NCI-H2171 (cell line): ENCODE measurements around the gene KRT33B.
"Not testable (repeated sequence)": the region's sequence is repeated elsewhere in the genome, so short reads cannot be mapped to it uniquely, and the experiment has no call there.

Experiments used
- DNase-seq: peaks from one replicate; lab custom pipeline; 2025; lab: John Stamatoyannopoulos, UW

KRT33B gene

DNA sequence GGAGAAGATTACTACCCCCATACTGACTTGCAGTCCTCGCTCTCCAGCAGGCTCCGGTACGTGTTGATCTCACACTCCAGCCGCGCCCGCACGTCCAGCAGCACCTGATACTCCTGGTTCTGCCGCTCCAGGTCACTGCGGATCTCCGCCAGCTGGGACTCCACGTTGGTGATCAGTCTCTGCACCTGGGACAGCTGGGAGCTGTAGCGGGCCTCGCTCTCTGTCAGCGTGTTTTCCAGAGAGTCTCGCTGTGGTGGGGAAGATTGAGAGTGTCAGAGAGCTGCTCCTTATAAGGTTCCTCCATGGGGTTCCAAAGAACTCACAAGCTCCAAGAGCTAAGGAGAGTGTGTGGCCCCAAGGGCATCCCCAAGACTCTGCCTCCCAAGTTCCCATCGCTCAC lies 23.2 kb downstream of the KRT33B start:
- DNase-seq = not testable (repeated sequence)

DNA sequence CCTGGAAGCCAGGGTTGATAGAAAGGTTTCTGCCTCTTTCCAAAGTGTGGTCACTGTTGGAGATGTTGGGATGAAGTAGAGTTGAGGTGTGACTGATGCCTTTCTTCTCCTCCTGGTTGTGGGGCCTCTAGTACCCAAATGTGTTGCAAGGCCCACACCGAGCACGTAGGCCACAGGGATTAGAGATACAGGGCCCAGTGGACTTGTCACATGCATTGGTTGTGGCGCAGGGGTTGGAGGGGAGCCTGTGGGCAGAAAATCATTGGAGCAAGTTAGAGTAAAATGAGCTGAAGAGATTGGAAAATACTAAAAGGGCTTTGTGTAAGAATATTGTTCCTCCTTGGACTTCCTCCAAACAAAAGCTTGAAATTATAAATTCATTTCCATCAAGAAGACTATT lies 23.6 kb downstream of the KRT33B start:
- no peak for DNase-seq

DNA sequence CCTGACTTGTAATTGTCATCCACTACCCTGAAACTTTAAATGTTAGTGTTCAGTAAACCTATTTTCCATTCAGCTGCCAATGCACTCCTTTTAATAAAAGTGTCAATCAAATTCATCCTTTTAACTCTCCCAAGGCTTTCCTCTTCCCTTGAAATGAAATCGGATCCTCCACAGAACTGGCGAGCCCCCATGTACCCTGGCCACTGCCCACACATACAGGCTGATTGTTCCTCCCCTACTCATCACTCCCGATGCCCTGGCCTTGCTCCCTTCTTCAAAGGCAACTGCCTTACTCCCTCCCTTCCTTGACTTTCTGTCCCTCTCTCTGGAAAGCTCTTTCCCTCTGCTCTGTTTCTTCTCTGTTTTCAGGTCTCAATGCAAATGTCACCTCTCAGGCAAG lies 26.6 kb downstream of the KRT33B start:
- no peak for DNase-seq

DNA sequence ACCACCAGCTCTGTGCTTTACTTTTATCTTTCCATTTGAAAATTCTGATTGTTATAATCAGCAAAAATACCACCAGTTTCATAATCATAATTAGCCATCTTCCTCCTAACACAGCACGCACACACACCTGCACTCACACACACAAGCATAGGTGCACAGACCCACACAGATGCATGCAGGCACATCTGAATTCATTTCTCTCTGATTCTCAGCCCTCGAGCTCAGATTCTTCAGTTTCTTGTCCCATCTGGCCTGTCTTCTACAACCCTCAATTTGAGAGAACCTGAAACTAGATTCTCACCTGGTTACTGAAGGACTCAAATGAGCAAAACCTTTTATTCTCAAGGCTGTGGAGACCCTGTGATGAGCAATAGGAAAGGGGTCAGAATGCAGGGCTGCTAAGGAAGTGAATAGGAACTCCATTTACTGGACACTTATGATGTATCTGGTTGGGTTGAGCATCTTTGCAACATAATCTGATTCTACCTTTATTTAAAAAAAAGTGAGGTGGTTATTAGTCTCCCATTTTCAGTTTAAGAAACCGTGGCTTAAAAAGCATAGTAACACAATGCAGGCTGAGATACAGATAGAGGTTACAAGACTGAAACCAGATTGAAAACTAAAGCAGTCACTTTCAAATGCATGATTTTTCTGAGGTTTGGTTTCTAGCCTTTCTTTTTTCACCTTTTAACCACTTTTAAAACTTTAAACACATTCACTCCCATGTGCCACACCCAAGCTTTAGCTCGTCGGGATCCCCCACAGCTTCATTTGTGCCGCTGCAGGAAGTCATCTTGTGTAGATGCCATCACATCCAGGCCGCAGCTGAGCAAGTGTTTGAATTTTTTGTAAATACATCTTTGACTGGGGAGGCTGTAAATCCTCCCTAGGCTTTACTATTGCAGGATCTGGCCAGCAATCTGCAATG lies 28.4 kb downstream of the KRT33B start:
- DNase-seq = no peak

DNA sequence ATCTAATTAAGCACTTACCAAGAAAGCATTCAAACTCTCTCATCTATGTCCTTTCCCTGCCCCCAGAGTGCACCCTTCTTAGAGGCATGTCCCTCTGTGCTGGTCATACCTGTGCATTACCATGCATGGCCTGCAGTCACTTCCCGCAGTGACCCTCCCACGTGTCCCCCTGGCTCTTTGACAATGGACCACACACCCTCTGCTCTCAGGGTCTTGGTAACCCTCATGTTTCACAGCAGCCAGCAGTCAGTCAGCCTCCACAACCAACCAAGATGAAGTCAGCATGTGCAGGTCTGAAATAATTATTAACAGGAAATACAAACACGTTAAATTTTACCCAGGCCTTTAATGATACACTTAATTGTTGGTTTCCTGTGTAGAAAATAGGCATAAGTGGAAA lies 29.1 kb downstream of the KRT33B start:
- no peak for DNase-seq

DNA sequence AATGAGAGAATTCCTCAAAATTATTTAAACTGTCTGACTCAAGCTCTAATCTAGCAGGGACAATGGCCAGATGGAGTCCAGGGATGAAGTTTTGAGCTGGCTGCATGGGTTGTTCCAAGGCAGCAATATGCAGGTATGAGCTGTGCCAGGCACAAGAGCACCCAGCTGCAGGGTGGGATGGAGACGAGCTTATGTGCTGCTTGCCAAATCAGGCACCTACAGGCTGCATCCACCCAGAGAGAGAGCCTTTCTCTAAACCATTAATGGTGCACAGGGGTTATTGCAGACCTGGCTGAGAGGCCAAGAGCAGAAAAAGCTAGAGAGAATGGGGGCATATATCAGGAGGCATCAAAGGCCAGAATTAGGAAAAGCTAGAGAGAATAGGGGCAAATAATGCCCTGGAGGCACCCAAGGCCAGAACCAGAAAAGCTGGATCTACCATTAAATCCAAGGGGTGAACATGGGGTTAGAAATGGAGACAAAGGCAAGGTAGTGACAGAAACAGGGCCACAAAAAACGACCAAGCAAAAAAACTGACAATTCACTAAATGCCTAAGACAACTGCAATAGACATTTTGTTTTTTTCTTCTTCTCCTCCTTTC lies 29.9 kb downstream of the KRT33B start:
- no peak for DNase-seq

DNA sequence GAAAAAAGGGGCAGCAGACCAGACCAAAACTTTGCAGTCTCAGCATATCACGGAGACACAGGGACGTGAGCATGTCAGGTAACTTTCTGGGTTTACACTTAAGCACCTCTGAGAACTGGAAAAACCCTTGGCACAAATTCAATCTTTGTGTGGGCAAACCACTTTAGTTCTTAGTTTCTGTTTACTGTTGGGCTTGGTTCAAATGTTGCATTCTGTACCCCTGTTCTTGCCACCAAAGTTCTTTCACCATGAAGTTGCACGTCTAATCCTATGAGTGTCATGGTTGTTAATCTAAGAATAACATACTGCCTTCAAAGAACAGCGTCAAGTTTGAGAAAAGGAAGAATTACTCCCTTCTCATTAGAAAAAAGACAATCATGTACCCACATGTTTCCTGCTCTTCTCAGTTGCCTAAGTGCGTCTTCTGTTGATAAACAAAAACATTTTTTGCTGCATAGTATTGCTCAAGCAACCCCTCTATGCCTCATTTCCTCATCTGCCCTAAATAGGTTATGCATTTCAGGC lies 30.6 kb downstream of the KRT33B start:
- no peak for DNase-seq

DNA sequence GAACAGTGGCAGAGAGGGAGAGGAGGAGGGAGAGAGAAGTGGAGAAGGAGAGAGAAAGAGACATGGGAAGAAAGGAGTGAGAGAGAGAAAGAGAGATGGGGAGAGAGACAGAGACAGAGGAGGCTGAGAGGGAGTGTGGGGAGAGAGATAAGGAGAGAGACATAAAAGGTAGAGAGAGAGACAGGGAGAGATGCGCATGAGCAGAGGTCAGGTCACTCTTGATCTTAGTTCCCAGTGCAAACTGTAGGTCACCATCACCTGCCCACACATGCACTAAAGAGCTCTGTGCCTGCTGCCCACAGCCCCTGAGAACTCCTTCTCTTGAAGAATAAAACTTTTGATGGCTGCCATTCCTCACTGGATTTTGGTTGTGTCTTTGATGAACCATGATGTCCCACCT lies 33.9 kb downstream of the KRT33B start:
- DNase-seq = no peak

DNA sequence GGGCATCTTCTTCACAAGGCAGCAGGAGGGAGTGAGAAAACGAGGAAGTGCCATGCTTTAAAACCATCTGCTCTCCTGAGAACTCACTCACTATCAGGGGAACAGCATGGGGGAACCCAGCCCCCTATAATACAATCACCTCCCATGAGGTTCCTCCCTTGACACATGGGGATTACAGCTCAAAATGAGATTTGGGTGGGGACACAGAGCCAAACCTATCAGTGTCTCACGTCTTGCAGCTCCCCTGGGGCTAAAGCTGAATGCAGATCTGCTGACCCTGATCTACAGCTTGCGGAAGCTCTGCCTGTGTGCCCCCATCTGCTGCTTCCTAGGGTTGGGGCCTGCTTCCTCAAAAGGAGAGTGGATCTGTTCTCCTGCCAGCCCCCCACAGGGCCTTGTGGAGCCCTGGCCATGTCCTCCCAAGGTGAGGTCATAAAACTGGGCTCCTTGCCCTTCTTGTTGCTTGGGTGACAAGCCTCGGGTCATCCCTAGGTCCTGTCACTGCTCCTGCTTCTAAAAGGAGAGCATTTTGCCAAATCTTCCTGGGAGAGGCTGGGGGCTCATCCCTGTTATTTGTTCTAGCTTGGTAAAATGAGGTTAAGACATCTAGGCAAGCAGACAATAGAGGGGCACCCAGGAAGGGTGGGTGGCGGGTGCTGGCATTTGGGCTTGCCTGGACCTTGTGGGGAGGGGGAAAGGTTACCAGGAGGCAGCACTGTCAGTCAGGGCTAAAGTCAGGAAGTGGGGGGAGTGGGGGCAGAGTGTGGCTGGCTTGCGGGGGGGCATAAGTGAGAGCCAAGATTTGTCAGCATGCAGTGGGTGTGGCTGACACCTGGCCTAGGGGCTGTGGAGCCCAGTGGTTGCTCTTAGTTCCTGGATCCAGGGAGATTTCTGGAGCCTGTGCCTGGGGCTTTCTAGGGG lies 35.0 kb downstream of the KRT33B start:
- DNase-seq = no peak

DNA sequence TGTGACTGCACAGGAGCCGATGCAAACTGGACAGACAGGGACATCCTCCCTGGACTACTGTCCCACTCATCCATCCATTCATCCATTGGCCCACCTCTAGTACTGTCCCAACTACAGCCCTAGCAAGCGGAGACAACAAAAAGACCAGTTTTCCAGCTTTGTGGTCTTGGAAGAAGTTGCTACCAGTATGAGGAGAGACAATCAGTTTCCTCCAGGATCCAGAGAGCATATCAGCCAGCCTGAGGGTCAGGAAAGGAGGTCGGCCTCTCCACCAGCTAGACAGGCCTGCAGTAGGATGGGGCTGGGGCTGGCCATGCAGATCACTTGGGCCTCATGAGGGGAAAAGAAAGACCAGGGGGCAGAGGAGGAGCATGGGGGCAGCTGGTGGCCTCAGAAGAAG lies 35.8 kb downstream of the KRT33B start:
- no peak for DNase-seq

DNA sequence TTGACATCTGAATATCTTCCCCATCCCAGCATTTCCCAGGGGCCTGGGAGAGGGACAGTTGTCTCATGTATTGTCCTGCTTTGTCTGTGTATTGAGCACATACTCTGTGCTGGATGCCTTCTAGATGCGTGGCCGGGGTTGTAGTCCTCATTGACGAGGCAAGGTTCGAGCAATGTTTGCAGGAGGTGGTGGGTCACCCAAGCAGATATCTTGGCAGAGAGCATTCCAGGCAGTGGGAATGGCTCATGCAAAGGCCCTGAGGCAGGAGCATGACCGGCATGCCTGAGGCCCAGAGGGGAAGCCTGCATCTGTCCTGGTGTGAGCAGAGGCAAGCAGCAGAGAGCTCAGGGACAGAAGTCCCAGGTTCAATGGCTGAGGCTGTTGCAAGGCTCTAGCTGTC lies 36.5 kb downstream of the KRT33B start:
- no peak for DNase-seq

DNA sequence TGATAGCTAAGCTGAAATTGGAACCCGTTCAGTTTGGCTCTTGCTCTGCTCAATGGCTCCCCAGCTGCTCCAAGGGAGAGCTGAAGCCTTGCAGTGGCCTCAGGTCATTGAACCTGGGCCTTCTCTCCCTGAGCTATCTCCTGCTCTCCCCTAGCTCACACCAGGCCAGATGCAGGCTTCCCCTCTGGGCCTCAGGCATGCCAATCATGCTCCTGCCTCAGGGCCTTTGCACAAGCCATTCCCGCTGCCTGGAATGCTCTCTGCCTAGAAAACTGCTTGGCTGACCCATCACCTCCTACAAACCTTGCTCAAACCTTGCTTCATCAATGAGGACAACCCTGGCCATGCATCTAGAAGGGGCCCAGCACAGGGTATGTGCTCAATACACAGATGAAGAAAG lies 37.4 kb downstream of the KRT33B start:
- no peak for DNase-seq

DNA sequence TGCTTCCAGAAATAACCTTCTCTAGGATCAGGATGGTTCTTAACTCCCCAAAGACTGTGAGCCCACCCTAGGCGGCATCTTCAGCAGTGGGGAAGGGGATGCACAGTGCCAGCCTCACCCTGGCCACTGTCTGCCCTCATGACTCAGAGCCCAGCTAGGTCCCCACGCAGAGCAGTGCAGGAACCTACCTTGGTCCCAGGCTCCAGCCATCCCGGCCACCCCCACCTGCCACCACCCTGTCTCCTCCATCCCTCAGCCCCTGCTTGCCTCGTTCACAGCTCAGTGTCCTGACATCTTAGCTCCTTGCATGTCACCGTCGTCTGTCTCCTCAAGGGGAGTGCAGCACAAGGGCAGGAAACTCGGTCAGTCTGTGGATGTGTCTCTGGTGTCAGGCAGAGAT lies 38.0 kb downstream of the KRT33B start:
- no peak for DNase-seq

DNA sequence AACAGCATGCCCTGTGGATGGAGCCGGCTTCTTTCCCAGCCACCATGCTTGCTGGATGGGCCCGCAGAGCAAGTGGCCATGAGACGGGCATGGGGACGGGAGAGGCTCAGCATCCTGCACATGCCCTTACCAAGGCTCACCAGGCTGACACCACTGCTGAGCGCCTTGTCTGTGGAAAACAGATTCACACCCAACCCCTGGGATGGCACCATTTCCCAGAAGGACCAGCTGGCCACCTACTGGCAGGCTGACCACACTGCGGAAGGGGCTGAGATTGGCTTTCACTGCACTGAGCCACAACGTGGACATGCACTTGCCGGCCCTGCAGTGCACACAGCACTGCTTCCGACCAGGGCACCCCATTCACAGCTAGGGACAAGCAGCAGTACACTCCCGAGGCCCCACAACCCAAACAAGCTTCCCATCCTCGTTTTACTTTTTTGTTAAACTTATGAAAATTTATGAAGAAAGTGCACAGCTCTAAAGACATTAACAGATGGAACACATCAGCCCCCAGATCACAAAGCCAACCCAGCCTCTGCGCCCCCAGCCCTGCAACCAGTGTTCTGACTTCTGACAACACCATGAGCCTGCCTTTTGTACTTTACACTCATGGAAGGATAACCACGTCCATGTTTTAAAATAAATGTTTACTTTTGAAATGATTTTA lies 40.2 kb downstream of the KRT33B start:
- DNase-seq = no peak

DNA sequence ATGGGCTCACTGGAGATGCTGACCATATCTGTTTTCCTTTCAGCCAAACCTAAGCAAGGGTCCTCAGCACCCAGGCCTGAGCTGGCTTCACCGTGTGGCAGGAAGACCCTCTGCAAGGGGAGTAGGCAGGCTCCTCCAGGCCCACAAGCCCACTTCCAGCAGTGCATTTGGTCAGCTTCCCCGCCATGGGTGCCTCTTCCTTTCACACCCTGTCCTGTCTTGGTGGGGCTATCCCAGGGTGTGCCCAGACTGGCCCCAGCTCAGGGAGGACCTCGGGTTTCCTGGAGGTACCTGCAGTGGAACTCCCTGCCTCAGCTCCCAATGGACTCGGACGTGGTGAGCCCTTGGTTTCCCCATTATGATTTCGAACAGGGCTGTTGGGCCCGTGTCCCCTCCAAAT lies 41.4 kb downstream of the KRT33B start:
- DNase-seq = no peak

DNA sequence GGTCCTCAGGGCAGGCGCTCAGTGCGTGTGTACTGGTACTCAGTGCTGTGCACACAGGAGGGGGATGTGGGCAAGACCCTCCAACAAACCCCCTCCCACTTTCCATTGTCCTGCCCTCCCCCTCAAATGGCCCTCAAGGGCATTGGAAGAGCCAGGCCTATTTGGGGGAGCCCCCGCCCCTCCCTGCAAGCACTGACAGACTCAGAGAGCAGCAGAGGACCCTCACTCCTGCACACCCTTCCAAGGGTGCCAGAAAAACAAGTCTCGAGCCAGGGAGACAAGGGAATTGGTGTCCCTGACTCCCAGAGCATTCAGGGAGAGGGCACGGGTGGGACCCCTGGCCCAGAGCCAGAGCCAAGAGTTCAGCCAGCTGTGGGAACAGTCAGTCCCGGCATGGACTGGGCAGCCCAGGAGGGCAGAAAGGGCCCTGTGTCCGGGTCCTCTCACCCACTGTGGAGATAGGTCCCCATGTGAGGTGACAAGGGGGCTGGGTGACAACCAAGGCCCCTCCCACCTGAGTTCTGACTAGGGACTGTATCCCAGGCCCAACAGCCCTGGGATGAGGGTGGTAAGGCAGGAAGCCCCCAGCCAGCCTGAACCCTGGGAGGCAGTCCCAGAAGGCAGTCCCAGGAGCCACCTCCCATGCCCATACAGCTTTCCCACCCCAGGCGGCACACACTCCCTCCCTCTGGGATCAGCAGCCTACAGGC lies 42.0 kb downstream of the KRT33B start:
- DNase-seq = no peak

DNA sequence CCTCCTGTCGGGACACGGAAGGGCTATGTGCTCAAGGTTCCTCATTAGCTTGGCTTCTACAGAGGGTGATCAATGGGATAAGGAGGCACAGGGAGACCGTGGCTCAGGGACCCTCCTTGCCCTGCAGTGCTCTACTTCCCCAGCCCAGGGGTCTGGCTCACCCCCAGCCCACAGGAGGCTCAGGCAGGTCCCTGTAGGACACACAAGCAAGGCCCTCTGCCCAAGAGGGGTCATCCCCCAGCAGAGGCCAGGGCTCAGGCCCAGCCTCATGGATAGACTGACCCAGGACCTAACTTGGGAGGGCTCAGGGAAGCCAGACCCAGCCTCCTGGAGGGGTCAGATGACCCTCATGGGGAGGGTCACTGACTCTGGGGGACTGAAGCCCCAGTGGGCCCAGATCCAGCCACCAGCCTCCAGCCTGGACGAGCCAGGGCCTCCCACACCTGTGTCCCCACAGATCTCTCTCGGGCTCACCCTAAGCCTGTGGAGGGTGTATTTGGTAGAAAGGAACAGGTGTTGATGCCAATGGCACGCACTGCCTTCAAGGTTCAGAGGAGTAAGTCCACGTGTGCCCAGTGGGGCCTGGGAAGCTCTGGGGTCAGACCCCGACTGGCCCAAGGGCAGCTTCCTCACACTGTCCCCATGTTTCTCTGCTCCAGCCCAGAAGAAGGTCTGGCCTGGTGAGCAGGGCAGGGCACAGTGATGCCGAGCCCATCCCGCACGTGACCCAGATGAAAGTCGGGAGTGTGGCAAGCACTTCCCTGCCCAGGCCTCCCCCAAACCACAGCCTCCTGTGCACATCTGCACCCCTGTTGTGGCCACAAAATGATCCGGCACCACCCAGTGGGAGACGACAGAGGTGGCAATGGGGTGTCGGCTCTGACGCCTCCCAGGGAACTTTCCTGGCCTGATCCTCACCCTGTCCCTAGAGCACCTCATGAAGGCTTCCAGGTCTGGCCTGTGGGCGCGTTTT lies 43.2 kb downstream of the KRT33B start:
- DNase-seq = no peak

DNA sequence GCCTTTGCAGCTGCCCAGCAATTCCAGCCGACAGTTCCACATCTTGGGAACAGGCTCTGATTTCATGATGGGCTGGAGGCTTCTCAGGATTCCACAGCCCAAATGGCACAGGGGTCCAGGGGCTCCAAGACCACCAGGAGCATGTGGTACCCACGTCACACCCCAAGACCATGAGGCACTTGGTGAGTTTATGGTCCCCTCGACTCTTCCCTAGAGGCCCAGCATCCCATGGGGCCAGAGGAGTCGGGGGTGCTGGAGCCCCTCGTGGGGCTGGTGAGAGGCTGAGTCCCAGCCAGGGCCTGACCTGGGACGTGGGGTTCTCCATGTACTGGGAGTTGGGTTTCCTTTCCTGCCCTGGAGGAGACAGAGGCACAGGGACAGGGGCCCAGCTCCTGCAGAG lies 44.0 kb downstream of the KRT33B start:
- DNase-seq = no peak

DNA sequence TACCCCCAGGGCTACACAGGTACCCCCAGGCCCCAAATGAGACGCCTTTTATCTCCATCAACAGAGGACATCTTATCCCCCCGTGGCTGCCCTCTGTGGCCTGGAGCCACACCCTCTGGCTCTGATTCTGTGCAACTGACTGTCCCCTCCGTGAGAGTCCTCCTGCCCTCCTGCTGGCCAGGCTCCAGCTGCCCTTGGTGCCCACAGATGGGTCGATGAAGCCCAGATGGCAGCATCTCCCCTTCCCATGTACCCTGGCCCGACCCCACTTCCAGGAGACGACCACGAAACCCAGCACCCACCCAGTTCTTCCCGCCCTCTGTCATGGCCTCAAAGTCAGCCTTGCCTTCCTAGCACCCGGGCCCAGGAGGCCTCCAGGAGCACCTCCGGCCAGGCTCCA lies 44.5 kb downstream of the KRT33B start:
- no peak for DNase-seq
